Endothelial cell of umbilical vein (primary cell): ENCODE results near the gene COX5B.

ENCODE experiments used
- EZH2 ChIP-seq: IDR thresholded peaks from 2 replicates; pipeline ENCODE4 v1.6.1; 2012; ENCODE audit warnings: borderline replicate concordance, low read depth, mild to moderate bottlenecking, moderate library complexity, low read length, inconsistent platforms; ENCODE audit not compliant: severe bottlenecking
- JUN ChIP-seq: IDR thresholded peaks from 2 replicates; pipeline ENCODE4 v1.6.1; 2011; ENCODE audit warnings: borderline replicate concordance, low read depth; ENCODE audit not compliant: insufficient read length, insufficient read depth
- POLR2A ChIP-seq: IDR thresholded peaks from 2 replicates; pipeline ENCODE4 v1.6.1; 2012; ENCODE audit warnings: low read depth, mild to moderate bottlenecking, control low read depth, low read length
- POLR2AphosphoS5 ChIP-seq: IDR thresholded peaks from 2 replicates; pipeline ENCODE4 v1.6.1; 2012; ENCODE audit warnings: low read depth, mild to moderate bottlenecking, control low read depth, low read length, moderate library complexity; ENCODE audit not compliant: insufficient read depth
- TF ChIP-seq, protein P1 (sequence below), 2 donors: IDR thresholded peaks; 1 replicate in 1 of 2; 2 replicates in 1 of 2; pipeline ENCODE4 v1.5.1; 2011; ENCODE audit warnings: low read length in 2 of 2, mild to moderate bottlenecking in 2 of 2, moderate library complexity in 2 of 2, control low read depth in 1 of 2, inconsistent platforms in 1 of 2, low read depth in 1 of 2; ENCODE audit not compliant: insufficient read depth in 1 of 2; ENCODE audit errors: extremely low read depth in 1 of 2
- TF ChIP-seq, protein P2 (sequence below): IDR thresholded peaks from 2 replicates; pipeline ENCODE4 v1.6.1; 2011; ENCODE audit not compliant: insufficient read depth, insufficient read length

DNA sequence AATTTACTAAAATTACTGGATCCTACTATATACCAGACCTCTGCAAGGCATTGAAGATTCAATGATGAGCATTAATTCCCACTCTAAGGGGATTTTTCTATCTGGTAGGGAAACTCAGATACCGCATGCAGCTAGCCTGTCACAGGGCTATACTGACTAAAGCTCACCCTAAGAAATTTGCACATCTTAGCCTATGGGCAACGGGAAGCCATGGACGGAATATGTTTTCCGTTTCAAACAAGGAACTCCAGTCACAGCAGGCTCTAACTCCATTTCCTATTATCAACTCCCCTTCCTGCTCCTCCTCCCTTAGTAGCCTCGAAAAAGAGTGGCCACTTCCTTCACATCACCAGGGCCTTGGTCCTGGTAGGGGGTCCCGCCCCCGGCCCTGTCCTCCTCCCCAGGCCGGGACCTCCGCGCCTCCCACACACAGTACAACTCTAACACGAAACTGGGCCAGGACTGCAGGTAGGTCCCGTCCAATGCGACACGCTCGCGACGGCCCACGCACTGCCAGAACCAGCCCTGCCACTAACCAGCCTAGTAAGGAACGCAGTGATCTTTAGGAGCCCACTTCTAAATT is 659 bp upstream of the COX5B start:
- TF ChIP-seq POLR2AphosphoS5 = no peak
- TF ChIP-seq, protein P1, sequence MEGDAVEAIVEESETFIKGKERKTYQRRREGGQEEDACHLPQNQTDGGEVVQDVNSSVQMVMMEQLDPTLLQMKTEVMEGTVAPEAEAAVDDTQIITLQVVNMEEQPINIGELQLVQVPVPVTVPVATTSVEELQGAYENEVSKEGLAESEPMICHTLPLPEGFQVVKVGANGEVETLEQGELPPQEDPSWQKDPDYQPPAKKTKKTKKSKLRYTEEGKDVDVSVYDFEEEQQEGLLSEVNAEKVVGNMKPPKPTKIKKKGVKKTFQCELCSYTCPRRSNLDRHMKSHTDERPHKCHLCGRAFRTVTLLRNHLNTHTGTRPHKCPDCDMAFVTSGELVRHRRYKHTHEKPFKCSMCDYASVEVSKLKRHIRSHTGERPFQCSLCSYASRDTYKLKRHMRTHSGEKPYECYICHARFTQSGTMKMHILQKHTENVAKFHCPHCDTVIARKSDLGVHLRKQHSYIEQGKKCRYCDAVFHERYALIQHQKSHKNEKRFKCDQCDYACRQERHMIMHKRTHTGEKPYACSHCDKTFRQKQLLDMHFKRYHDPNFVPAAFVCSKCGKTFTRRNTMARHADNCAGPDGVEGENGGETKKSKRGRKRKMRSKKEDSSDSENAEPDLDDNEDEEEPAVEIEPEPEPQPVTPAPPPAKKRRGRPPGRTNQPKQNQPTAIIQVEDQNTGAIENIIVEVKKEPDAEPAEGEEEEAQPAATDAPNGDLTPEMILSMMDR (IDR thresholded peaks at IDR 0.05; ENCODE audit: extremely low read depth in 1 of 2, insufficient read depth in 1 of 2, low read depth in 1 of 2, low read length in 2 of 2) = no peak
- TF ChIP-seq POLR2A = no peak
- TF ChIP-seq, protein P2, sequence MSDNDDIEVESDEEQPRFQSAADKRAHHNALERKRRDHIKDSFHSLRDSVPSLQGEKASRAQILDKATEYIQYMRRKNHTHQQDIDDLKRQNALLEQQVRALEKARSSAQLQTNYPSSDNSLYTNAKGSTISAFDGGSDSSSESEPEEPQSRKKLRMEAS = no peak
- TF ChIP-seq EZH2 = no peak
- TF ChIP-seq JUN = no peak
